Kidney (tissue), 14 donors: ENCODE measurements around the gene RSPO1. TPM values are rescaled to one million over a fixed set of nuclear protein-coding genes. Genes with fewer than 3 reads are reported as not detected.

Source experiments
- DNase-seq, 5 donors: peaks; one replicate each; pipeline ENCODE4 v3.0.0-alpha.2; 2013 to 2020
- FAIRE-seq: peaks from 2 replicates; lab custom pipeline; 2012; peaks lifted over from hg19 to GRCh38; lab: Jason Lieb, UNC
- H3K27ac ChIP-seq, 2 donors: one replicate each; pipeline ENCODE4 v1.7.0; 2013; ENCODE audit warnings: low read depth in 2 of 2, low read length in 2 of 2, inconsistent platforms in 1 of 2
- H3K27me3 ChIP-seq: one replicate; pipeline ENCODE4 v1.7.1; 2013; ENCODE audit warnings: low read length, inconsistent platforms; ENCODE audit not compliant: control insufficient read depth, insufficient read depth
- H3K36me3 ChIP-seq, 3 donors: one replicate each; pipeline versions ENCODE4 v1.7.0 to v1.7.1; 2013; ENCODE audit warnings: low read length in 3 of 3, control low read depth in 1 of 3, inconsistent platforms in 1 of 3; ENCODE audit not compliant: insufficient read depth in 3 of 3, control insufficient read depth in 2 of 3
- H3K4me1 ChIP-seq, 3 donors: one replicate each; pipeline versions ENCODE4 v1.7.0 to v1.7.1; 2013; ENCODE audit warnings: low read length in 3 of 3, inconsistent platforms in 1 of 3, low read depth in 1 of 3; ENCODE audit not compliant: control insufficient read depth in 2 of 3, insufficient read depth in 2 of 3
- H3K4me3 ChIP-seq, 3 donors: one replicate each; pipeline versions ENCODE4 v1.7.0 to v1.8.1; 2013; ENCODE audit warnings: low read length in 3 of 3, control low read depth in 1 of 3, inconsistent platforms in 1 of 3
- H3K9ac ChIP-seq, 3 donors: one replicate each; pipeline versions ENCODE4 v1.7.0 to v1.7.1; 2013; ENCODE audit warnings: low read length in 3 of 3, control low read depth in 1 of 3, inconsistent platforms in 1 of 3
- H3K9me3 ChIP-seq, 3 donors: one replicate each; pipeline versions ENCODE4 v1.7.0 to v1.7.1; 2013; ENCODE audit warnings: low read length in 3 of 3, control low read depth in 1 of 3, inconsistent platforms in 1 of 3; ENCODE audit not compliant: control insufficient read depth in 2 of 3, insufficient read depth in 1 of 3
- intact Hi-C: fragments of 100-400 bp; cut with DNase I; formaldehyde crosslinking; loops from one replicate; pipeline ENCODE4 v1.11.1; 2022
- polyA plus RNA-seq: library from polyadenylated mRNA; stranded (reverse); fragments of 350-450 nt; fragmentation: Illumina TruSeq; extraction: RNeasy Lipid Tissue Mini Kit (QIAGEN cat#74804); gene quantifications from one replicate; pipeline ENCODE4 v1.2.3, GENCODE V29; 2014; ENCODE audit warnings: low read depth, low replicate concordance; ENCODE audit not compliant: insufficient read depth
- total RNA-seq: library from RNA; stranded (reverse); fragmentation: NEBNext Ultra II Directional; extraction: Animal tissue kit (Norgen Biotek cat#: 25700); gene quantifications from one replicate; pipeline ENCODE4 v1.2.1, GENCODE V29; 2021
- TF ChIP-seq, protein P1 (sequence below): IDR thresholded peaks from 3 replicates; pipeline ENCODE4 v1.5.1; 2012; ENCODE audit warnings: mild to moderate bottlenecking, moderate library complexity, borderline replicate concordance; ENCODE audit not compliant: insufficient read depth; ENCODE audit errors: extremely low read depth
- donor health status: control.
- donor health status: control.
- donor health status: control.
- donor health status: control.
- donor health status: control.
- donor health status: DM: yes; HTN: yes; CAD: no.
- donor health status: Normal renal cell carcinoma (clear cell type).

The RSPO1 gene
- total and polyA plus RNA-seq, 2 donors from 2014 or later: 0.19 to 0.26 TPM

DNA sequence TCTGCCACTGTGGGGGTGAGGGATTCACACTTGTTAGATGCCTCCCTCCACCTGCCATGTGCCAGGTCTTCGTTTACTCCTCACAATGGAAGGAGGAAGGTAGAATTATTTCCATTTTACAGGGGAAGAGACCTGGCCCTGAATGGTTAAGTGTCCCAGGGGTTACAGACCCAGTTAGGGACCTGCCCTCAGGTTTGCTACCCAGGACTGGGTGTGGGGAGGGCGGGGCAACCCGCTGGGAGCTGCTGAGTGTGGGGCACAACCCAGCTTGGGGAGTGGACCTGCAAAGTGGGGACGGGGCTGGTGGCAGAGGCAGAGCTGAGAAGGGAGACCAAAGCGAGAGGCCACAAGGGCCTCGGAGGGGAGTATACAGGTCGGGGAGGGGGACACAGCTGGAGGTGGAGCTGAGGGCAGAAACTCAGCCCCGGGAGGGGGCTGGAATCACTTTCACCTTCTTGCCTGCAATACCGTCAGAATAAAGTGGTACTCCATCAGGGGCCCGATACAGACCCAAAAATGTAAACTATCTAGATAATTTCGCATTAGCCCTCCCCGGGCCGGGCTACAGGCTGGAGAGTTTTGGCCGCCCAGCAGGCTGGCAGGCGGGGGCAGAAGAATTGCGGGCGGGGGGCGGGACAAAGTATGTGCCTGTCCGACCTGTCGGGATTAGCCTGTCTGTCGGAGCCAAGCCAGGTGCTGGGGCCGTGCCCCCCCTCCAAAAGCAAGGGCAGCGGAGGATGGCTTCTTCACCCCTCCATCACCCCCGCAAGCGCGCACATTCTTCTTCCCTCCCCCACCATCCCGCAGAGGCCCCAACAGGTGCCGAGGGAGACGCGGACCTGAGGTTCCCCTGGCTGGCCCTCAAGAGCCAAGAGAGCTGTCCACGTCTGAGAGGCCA, 1.4 kb downstream of the RSPO1 start:
- no peak for DNase-seq
- intact Hi-C loops: no loop called here
- no peaks in the 10 kb centered on the region for H3K36me3 ChIP-seq
- H3K4me3 ChIP-seq: no peak overlapping the region
- TF ChIP-seq, protein P1, sequence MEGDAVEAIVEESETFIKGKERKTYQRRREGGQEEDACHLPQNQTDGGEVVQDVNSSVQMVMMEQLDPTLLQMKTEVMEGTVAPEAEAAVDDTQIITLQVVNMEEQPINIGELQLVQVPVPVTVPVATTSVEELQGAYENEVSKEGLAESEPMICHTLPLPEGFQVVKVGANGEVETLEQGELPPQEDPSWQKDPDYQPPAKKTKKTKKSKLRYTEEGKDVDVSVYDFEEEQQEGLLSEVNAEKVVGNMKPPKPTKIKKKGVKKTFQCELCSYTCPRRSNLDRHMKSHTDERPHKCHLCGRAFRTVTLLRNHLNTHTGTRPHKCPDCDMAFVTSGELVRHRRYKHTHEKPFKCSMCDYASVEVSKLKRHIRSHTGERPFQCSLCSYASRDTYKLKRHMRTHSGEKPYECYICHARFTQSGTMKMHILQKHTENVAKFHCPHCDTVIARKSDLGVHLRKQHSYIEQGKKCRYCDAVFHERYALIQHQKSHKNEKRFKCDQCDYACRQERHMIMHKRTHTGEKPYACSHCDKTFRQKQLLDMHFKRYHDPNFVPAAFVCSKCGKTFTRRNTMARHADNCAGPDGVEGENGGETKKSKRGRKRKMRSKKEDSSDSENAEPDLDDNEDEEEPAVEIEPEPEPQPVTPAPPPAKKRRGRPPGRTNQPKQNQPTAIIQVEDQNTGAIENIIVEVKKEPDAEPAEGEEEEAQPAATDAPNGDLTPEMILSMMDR: no peak
- H3K4me1 ChIP-seq: no peaks in the 10 kb centered on the region
- no peak overlapping the region for H3K9ac ChIP-seq
- H3K9me3 ChIP-seq: no peaks in the 10 kb centered on the region
- H3K27me3 ChIP-seq: peaks cover 28% of the 10 kb centered on the region
- H3K27ac ChIP-seq: no peak overlapping the region
- FAIRE-seq: no peak

DNA sequence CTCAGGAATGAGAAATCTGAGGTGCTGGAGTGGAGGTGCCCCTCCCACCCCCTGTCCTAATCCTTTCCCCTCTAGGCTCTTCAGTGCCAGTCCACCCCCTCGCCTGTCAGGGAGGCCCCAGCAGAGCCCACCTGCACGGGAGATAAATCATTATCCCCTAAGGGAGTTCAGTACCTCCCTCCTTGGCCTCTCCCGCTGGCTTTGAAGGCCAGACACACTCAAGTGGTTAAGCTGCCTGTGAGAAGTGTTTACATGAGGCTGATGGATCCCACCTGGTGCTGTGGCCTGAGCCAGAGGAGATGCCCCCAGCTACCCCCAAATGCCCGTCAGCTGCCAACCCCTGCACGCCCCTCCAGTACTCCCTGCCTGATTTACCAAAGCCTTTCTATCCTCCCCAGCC, 3.7 kb downstream of the RSPO1 start:
- Histone ChIP-seq H3K27ac (no peak overlapping the region), H3K9ac (no peak overlapping the region), H3K36me3 (no peaks in the 10 kb centered on the region), H3K27me3 (peaks cover 25% of the 10 kb centered on the region), H3K4me1 (no peaks in the 10 kb centered on the region), H3K4me3 (no peak overlapping the region), H3K9me3 (no peaks in the 10 kb centered on the region)
- TF ChIP-seq, protein P1: no peak
- FAIRE-seq: no peak
- DNase-seq: peak in 4 of 5 donors; percentile 80 to 89 (median 85)
- intact Hi-C loops: no loop called here

DNA sequence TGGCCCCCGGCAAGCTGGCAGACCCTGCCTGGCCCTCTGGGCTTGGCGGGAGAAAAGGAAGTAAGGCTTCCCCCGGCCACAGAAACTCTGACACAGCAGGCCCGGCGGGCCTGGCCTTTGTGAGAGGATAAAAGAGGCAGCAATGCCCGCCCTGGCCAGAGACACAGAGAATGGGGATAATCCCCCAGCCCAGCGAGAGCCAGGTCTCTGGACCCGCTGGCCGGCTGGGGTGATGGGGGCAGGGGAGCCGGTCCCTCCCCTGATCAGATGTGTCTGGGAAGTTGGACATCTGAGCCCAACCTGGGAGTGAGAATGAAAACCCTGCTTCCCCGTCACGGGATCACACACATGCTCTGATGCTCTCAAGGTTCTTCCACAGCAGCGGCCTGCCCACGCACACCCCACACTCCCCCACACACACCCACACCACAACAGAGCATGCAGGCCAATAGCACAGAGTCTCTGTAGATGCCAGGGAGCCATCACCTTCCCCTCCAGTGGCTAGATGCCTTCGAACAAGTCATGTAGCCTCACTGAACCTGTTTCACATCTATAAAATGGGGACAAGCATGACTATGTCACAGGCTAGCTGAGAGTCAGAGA, 4.2 kb downstream of the RSPO1 start:
- no peak overlapping the region for H3K27ac ChIP-seq
- no peaks in the 10 kb centered on the region for H3K9me3 ChIP-seq
- DNase-seq (peak in 2 of 5 donors; percentile 52 to 66), FAIRE-seq (no peak)
- intact Hi-C loops: no loop called here
- TF ChIP-seq, protein P1: no peak
- H3K9ac ChIP-seq: no peak overlapping the region
- H3K27me3 ChIP-seq: peaks cover 23% of the 10 kb centered on the region
- no peaks in the 10 kb centered on the region for H3K4me1 ChIP-seq
- no peak overlapping the region for H3K4me3 ChIP-seq
- no peaks in the 10 kb centered on the region for H3K36me3 ChIP-seq
